Mesenchymal stem cell (in vitro differentiated cells and primary cell): Measurements from ENCODE around the gene APMAP.

ENCODE experiments used
- DNase-seq: peaks from one replicate; pipeline ENCODE4 v3.0.0-alpha.2; 2013
- H2AFZ ChIP-seq: one replicate; pipeline ENCODE4 v1.6.1; 2013; ENCODE audit warnings: low read depth, mild to moderate bottlenecking, control low read depth, inconsistent platforms, low read length, moderate library complexity
- H2AK5ac ChIP-seq: 2 replicates; pipeline ENCODE4 v1.6.1; 2013; ENCODE audit warnings: low read length, moderate library complexity, mild to moderate bottlenecking, inconsistent platforms; ENCODE audit not compliant: severe bottlenecking
- H2BK120ac ChIP-seq: one replicate; pipeline ENCODE4 v1.6.1; 2013; ENCODE audit warnings: low read depth, mild to moderate bottlenecking, inconsistent platforms, low read length, moderate library complexity
- H2BK12ac ChIP-seq, 2 experiments: one replicate each; pipeline ENCODE4 v1.6.1; 2013; ENCODE audit warnings: inconsistent platforms in 2 of 2, low read length in 2 of 2, mild to moderate bottlenecking in 2 of 2, moderate library complexity in 2 of 2, control low read depth in 1 of 2
- H2BK15ac ChIP-seq: one replicate; pipeline ENCODE4 v1.6.1; 2013; ENCODE audit warnings: mild to moderate bottlenecking, low read depth, inconsistent platforms; ENCODE audit not compliant: poor library complexity, severe bottlenecking
- H2BK5ac ChIP-seq: 2 replicates; pipeline ENCODE4 v1.6.1; 2013; ENCODE audit warnings: low read depth, mild to moderate bottlenecking, low read length, control low read depth, inconsistent platforms; ENCODE audit not compliant: poor library complexity, severe bottlenecking
- H3K14ac ChIP-seq, 2 experiments: one replicate each; pipeline ENCODE4 v1.6.1; 2013; ENCODE audit warnings: inconsistent platforms in 2 of 2, low read length in 2 of 2, control low read depth in 1 of 2, mild to moderate bottlenecking in 1 of 2, moderate library complexity in 1 of 2
- H3K18ac ChIP-seq, 2 experiments: one replicate each; pipeline ENCODE4 v1.6.1; 2013; ENCODE audit warnings: inconsistent platforms in 2 of 2, low read length in 2 of 2, control low read depth in 1 of 2, low read depth in 1 of 2, mild to moderate bottlenecking in 1 of 2
- H3K23ac ChIP-seq, 2 experiments: one replicate each; pipeline ENCODE4 v1.6.1; 2013; ENCODE audit warnings: inconsistent platforms in 2 of 2, low read length in 2 of 2, mild to moderate bottlenecking in 2 of 2, moderate library complexity in 2 of 2, control low read depth in 1 of 2
- H3K27ac ChIP-seq: 2 replicates; pipeline ENCODE4 v1.5.1; 2013; ENCODE audit warnings: mild to moderate bottlenecking, moderate library complexity, low read length, control low read depth, inconsistent platforms; ENCODE audit not compliant: poor library complexity, severe bottlenecking
- H3K27me3 ChIP-seq, 2 experiments: 2 replicates each; pipeline versions ENCODE4 v1.6.1 to v1.7.0; 2013; ENCODE audit warnings: low read length in 2 of 2, mild to moderate bottlenecking in 2 of 2, moderate library complexity in 2 of 2, control low read depth in 1 of 2, inconsistent platforms in 1 of 2; ENCODE audit not compliant: control insufficient read depth in 1 of 2, insufficient read depth in 1 of 2
- H3K36me3 ChIP-seq, 2 experiments: 2 replicates each; pipeline versions ENCODE4 v1.6.1 to v1.7.0; 2013; ENCODE audit warnings: low read length in 2 of 2, control low read depth in 1 of 2, inconsistent platforms in 1 of 2, low read depth in 1 of 2, mild to moderate bottlenecking in 1 of 2; ENCODE audit not compliant: insufficient read depth in 2 of 2, control insufficient read depth in 1 of 2
- H3K4ac ChIP-seq, 2 experiments: one replicate each; pipeline ENCODE4 v1.6.1; 2013; ENCODE audit warnings: inconsistent platforms in 2 of 2, low read length in 2 of 2, mild to moderate bottlenecking in 2 of 2, moderate library complexity in 2 of 2, control low read depth in 1 of 2, low read depth in 1 of 2
- H3K4me1 ChIP-seq: 2 replicates; pipeline ENCODE4 v1.6.1; 2013; ENCODE audit warnings: low read depth, low read length, control low read depth; ENCODE audit not compliant: control insufficient read depth, insufficient read depth
- H3K4me2 ChIP-seq: 2 replicates; pipeline ENCODE4 v1.6.1; 2013; ENCODE audit warnings: low read length, mild to moderate bottlenecking, inconsistent platforms; ENCODE audit not compliant: poor library complexity, severe bottlenecking
- H3K4me3 ChIP-seq, 2 experiments: 2 replicates each; pipeline versions ENCODE4 v1.5.1 to v1.7.0; 2013; ENCODE audit warnings: low read length in 2 of 2, mild to moderate bottlenecking in 2 of 2, control low read depth in 1 of 2, low read depth in 1 of 2; ENCODE audit not compliant: insufficient read depth in 1 of 2
- H3K79me1 ChIP-seq: replicated peaks from 2 replicates; pipeline ENCODE4 v1.6.1; 2013; ENCODE audit warnings: mild to moderate bottlenecking, control low read depth, low read length, inconsistent platforms; ENCODE audit not compliant: poor library complexity, severe bottlenecking
- H3K9ac ChIP-seq: 2 replicates; pipeline ENCODE4 v1.7.0; 2013; ENCODE audit warnings: mild to moderate bottlenecking, low read length, moderate library complexity
- H3K9me3 ChIP-seq: 2 replicates; pipeline ENCODE4 v1.7.0; 2013; ENCODE audit warnings: mild to moderate bottlenecking, low read length; ENCODE audit not compliant: control insufficient read depth
- H4K8ac ChIP-seq: one replicate; pipeline ENCODE4 v1.6.1; 2013; ENCODE audit warnings: inconsistent platforms, mild to moderate bottlenecking, low read length, moderate library complexity
- H4K91ac ChIP-seq: one replicate; pipeline ENCODE4 v1.6.1; 2013; ENCODE audit warnings: mild to moderate bottlenecking, low read length, inconsistent platforms
- WGBS: methylation state at CpG from one replicate; pipeline ENCODE4 v1.1.7; 2013; ENCODE audit warnings: mixed read lengths; 5-methylcytosine and 5-hydroxymethylcytosine counted together

Gene APMAP

GRCh38 chr20:24965065-24965919 is 27.3 kb downstream of the APMAP start:
- Histone ChIP-seq H2AFZ (no peak overlapping the region), H2AK5ac (no peak overlapping the region), H3K9me3 (no peaks in the 10 kb centered on the region), H3K9ac (no peak overlapping the region), H3K14ac (peak overlapping the region in 1 of 2 experiments; percentile 69), H4K8ac (peak overlapping the region; percentile 31), H3K36me3 (peaks cover 72 to 78% of the 10 kb centered on the region in 2 experiments), H4K91ac (peak overlapping the region; percentile 22), H3K18ac (no peak overlapping the region), H3K4me3 (no peak overlapping the region), H2BK12ac (no peak overlapping the region), H3K27me3 (no peaks in the 10 kb centered on the region), H3K4me1 (no peaks in the 10 kb centered on the region), H2BK15ac (no peak overlapping the region), H2BK120ac (no peak overlapping the region), H2BK5ac (no peak overlapping the region), H3K27ac (no peak overlapping the region), H3K23ac (no peak overlapping the region), H3K4ac (no peak overlapping the region), H3K79me1 (peaks cover 16% of the 10 kb centered on the region), H3K4me2 (no peak overlapping the region)
- DNase-seq = no peak
- 93% methylated on average over 7 of the region's 7 CpGs for WGBS

- H3K4me2 ChIP-seq = no peak overlapping the region
- H3K18ac ChIP-seq = no peak overlapping the region
- peaks cover 16% of the 10 kb centered on the region for H3K79me1 ChIP-seq
- H2AK5ac ChIP-seq = no peak overlapping the region
- no peak overlapping the region for H2BK15ac ChIP-seq
- no peak overlapping the region for H4K91ac ChIP-seq
- no peak overlapping the region for H3K27ac ChIP-seq
- WGBS = 95% methylated on average over 9 of the region's 9 CpGs
- no peak for DNase-seq
- H2AFZ ChIP-seq = no peak overlapping the region
- H3K14ac ChIP-seq = no peak overlapping the region
- no peak overlapping the region for H2BK120ac ChIP-seq
- H2BK5ac ChIP-seq = no peak overlapping the region
- no peak overlapping the region for H3K9ac ChIP-seq
- no peak overlapping the region for H4K8ac ChIP-seq
- H3K36me3 ChIP-seq = peaks cover 64 to 80% of the 10 kb centered on the region in 2 experiments
- no peak overlapping the region for H3K4me3 ChIP-seq
- H2BK12ac ChIP-seq = no peak overlapping the region
- H3K4ac ChIP-seq = no peak overlapping the region
- no peak overlapping the region for H3K23ac ChIP-seq
- H3K9me3 ChIP-seq = no peaks in the 10 kb centered on the region
- H3K4me1 ChIP-seq = no peaks in the 10 kb centered on the region
- no peaks in the 10 kb centered on the region for H3K27me3 ChIP-seq
Observed at GRCh38 chr20:24964506-24964840, 28.1 kb downstream of the APMAP start.

DNA sequence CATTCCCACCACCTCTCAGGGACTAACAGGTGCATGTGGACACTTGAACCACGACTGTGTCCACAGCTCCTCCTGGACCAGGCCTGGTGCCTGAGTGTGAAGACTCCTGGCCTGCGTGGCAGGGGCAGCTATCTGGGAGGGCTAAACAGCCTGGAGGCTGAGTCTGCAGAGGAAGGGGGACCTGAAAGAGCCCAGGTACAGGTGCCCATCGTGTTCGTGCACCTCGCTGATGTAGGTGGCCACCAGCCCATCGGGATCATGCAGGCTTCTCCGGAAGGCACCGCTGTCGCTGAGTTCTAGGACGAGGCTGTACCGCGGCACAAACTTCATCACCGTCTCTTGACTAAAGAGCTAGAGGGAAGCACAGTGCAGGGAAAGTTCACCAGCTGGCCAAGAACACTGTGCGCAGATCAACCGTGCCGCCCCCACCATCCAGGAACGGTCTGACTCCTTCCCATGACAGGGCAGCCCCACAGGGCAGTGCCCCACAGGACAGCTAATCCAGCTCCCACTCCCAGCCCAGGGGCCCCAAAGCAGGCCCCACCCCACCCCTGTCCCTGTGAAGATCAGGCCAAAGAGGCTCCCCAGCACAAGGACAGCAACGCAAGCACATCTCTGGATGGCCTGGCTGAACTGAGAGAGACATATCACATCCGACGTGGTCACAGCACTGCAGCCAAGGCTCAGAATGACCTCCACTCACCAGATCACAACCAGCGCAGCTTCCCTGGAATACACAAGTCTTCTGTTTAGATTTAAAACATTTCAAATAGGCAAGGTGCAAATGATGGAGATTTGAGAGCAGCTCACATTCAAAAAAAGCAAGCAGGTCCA is 28.7 kb downstream of the APMAP start:
- Histone ChIP-seq H3K4me3 (no peak overlapping the region), H3K27ac (no peak overlapping the region), H3K27me3 (no peaks in the 10 kb centered on the region), H3K23ac (no peak overlapping the region), H3K18ac (no peak overlapping the region), H2BK5ac (no peak overlapping the region), H2BK15ac (no peak overlapping the region), H3K9me3 (no peaks in the 10 kb centered on the region), H4K8ac (no peak overlapping the region), H3K4me1 (no peaks in the 10 kb centered on the region), H2AFZ (no peak overlapping the region), H4K91ac (no peak overlapping the region), H2AK5ac (no peak overlapping the region), H3K14ac (no peak overlapping the region), H2BK12ac (no peak overlapping the region), H3K4ac (no peak overlapping the region), H3K9ac (no peak overlapping the region), H3K36me3 (peaks cover 60 to 77% of the 10 kb centered on the region in 2 experiments), H2BK120ac (no peak overlapping the region), H3K4me2 (no peak overlapping the region), H3K79me1 (peaks cover 16% of the 10 kb centered on the region)
- DNase-seq = no peak
- 97% methylated on average over 20 of the region's 21 CpGs for WGBS

DNA sequence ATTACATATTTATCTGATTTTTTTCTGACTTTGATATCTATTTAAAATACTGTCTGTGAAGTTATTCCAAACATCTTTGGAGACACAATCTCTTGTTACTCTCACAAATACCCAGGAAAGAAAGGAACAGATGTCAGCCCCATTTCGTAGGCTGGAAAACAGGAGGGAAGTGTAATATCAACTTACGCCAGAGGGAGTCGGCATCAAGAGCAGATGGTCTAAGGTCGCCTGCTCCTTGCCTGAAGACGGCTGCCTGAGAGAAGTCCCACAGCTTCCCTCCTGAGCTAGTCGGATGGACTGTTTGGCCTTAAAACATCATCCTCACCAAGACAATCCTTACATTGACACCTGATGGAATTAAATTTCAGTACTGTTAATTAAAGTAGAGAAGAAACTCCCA is 30.0 kb downstream of the APMAP start:
- no peak overlapping the region for H2BK15ac ChIP-seq
- no peak overlapping the region for H3K9ac ChIP-seq
- 93% methylated on average over 5 of the region's 6 CpGs for WGBS
- H3K27ac ChIP-seq = no peak overlapping the region
- no peak overlapping the region for H3K23ac ChIP-seq
- H4K8ac ChIP-seq = no peak overlapping the region
- H3K36me3 ChIP-seq = peaks cover 52 to 80% of the 10 kb centered on the region in 2 experiments
- no peak for DNase-seq
- H3K27me3 ChIP-seq = no peaks in the 10 kb centered on the region
- H3K4ac ChIP-seq = no peak overlapping the region
- no peak overlapping the region for H2BK120ac ChIP-seq
- H3K18ac ChIP-seq = no peak overlapping the region
- no peaks in the 10 kb centered on the region for H3K4me1 ChIP-seq
- H2AK5ac ChIP-seq = no peak overlapping the region
- no peak overlapping the region for H3K4me2 ChIP-seq
- no peak overlapping the region for H4K91ac ChIP-seq
- H3K9me3 ChIP-seq = no peaks in the 10 kb centered on the region
- no peak overlapping the region for H2BK12ac ChIP-seq
- H2AFZ ChIP-seq = no peak overlapping the region
- H3K79me1 ChIP-seq = peaks cover 14% of the 10 kb centered on the region
- no peak overlapping the region for H3K4me3 ChIP-seq
- H3K14ac ChIP-seq = no peak overlapping the region
- no peak overlapping the region for H2BK5ac ChIP-seq
